Central memory CD4-positive, alpha-beta T cell (primary cell): ENCODE data around the gene ZNF816.
"Not testable (repeated sequence)": the region's sequence is repeated elsewhere in the genome, so short reads cannot be mapped to it uniquely, and the experiment has no call there.

ENCODE experiments used
- DNase-seq: peaks from one replicate; pipeline ENCODE4 v3.0.0; 2022

ZNF816 gene

GRCh38 chr19:52923778-52924593 is 38.7 kb downstream of the ZNF816 start:
- DNase-seq, result no peak

GRCh38 chr19:52922841-52923777 is 39.6 kb downstream of the ZNF816 start, which contains the start of gene ZNF888:
Gene ZNF888, minus strand, starts transcription at chr19:52923428. Its CDS starts 5,555 bp downstream, at chr19:52917873.
- DNase-seq, result peak; percentile 76

GRCh38 chr19:52917531-52917930 is 45.1 kb downstream of the ZNF816 start:
- DNase-seq, result no peak

GRCh38 chr19:52910648-52911047 is 52.0 kb downstream of the ZNF816 start:
- DNase-seq, result no peak

GRCh38 chr19:52904052-52904780 is 58.5 kb downstream of the ZNF816 start:
- DNase-seq, result not testable (repeated sequence)

- no peak for DNase-seq
Observed at GRCh38 chr19:52901842-52902241, 60.8 kb downstream of the ZNF816 start.
